ENCODE data around the gene ITGB5.

Gene ITGB5

GRCh38 chr3:124843506-124844177 is 43.5 kb downstream of the ITGB5 start:
- FAIRE-seq: no peak
- no peak for DNase-seq (ENCODE audit: insufficient read length, low spot score)
- no peak for TF ChIP-seq POLR2A (IDR thresholded peaks at IDR 0.05; ENCODE audit: low read depth, low read length)

GRCh38 chr3:124843047-124843446 is 44.1 kb downstream of the ITGB5 start:
- FAIRE-seq: no peak
- DNase-seq (ENCODE audit: insufficient read length, low spot score): no peak
- no peak for TF ChIP-seq POLR2A (IDR thresholded peaks at IDR 0.05; ENCODE audit: low read depth, low read length)

GRCh38 chr3:124841517-124841916 is 45.6 kb downstream of the ITGB5 start:
- FAIRE-seq (no peak), DNase-seq (ENCODE audit: insufficient read length, low spot score) (no peak)
- no peak for TF ChIP-seq POLR2A (IDR thresholded peaks at IDR 0.05; ENCODE audit: low read depth, low read length)

GRCh38 chr3:124840331-124840730 is 46.8 kb downstream of the ITGB5 start:
- FAIRE-seq (no peak), DNase-seq (ENCODE audit: insufficient read length, low spot score) (no peak)
- no peak for TF ChIP-seq POLR2A (IDR thresholded peaks at IDR 0.05; ENCODE audit: low read depth, low read length)

- DNase-seq (ENCODE audit: insufficient read length, low spot score) (no peak), FAIRE-seq (no peak)
- no peak for TF ChIP-seq POLR2A (IDR thresholded peaks at IDR 0.05; ENCODE audit: low read depth, low read length)
These were observed 47.3 kb downstream of the ITGB5 start for GRCh38 chr3:124839896-124840295.

GRCh38 chr3:124838963-124839362 is 48.2 kb downstream of the ITGB5 start:
- DNase-seq (ENCODE audit: insufficient read length, low spot score) (no peak), FAIRE-seq (no peak)
- no peak for TF ChIP-seq POLR2A (IDR thresholded peaks at IDR 0.05; ENCODE audit: low read depth, low read length)

GRCh38 chr3:124837730-124838186 is 49.4 kb downstream of the ITGB5 start:
- no peak for FAIRE-seq
- DNase-seq (ENCODE audit: insufficient read length, low spot score): no peak
- no peak for TF ChIP-seq POLR2A (IDR thresholded peaks at IDR 0.05; ENCODE audit: low read depth, low read length)

- DNase-seq (ENCODE audit: insufficient read length, low spot score) (no peak), FAIRE-seq (no peak)
- no peak for TF ChIP-seq POLR2A (IDR thresholded peaks at IDR 0.05; ENCODE audit: low read depth, low read length)
These were observed 50.1 kb downstream of the ITGB5 start for GRCh38 chr3:124837065-124837464.

GRCh38 chr3:124836448-124836847 is 50.7 kb downstream of the ITGB5 start:
- FAIRE-seq: no peak
- DNase-seq (ENCODE audit: insufficient read length, low spot score): no peak

GRCh38 chr3:124834723-124835718 is 52.1 kb downstream of the ITGB5 start:
- FAIRE-seq: no peak

More at GRCh38 chr3:124836448-124836847, 50.7 kb downstream of the ITGB5 start:
- no peak for TF ChIP-seq POLR2A (IDR thresholded peaks at IDR 0.05; ENCODE audit: low read depth, low read length)

GRCh38 chr3:124833710-124834332 is 53.3 kb downstream of the ITGB5 start:
- no peak for TF ChIP-seq POLR2A (IDR thresholded peaks at IDR 0.05; ENCODE audit: low read depth, low read length)
- DNase-seq (ENCODE audit: insufficient read length, low spot score) (no peak), FAIRE-seq (no peak)

More at GRCh38 chr3:124834723-124835718, 52.1 kb downstream of the ITGB5 start:
- DNase-seq (ENCODE audit: insufficient read length, low spot score): no peak
- no peak for TF ChIP-seq POLR2A (IDR thresholded peaks at IDR 0.05; ENCODE audit: low read depth, low read length)

- DNase-seq (ENCODE audit: insufficient read length, low spot score): no peak
- FAIRE-seq: no peak
- no peak for TF ChIP-seq POLR2A (IDR thresholded peaks at IDR 0.05; ENCODE audit: low read depth, low read length)
These were observed 54.1 kb downstream of the ITGB5 start for GRCh38 chr3:124832782-124833709.

- FAIRE-seq (no peak), DNase-seq (ENCODE audit: insufficient read length, low spot score) (no peak)
- no peak for TF ChIP-seq POLR2A (IDR thresholded peaks at IDR 0.05; ENCODE audit: low read depth, low read length)
These were observed 55.5 kb downstream of the ITGB5 start for GRCh38 chr3:124831628-124832199.
